ENCODE data around the gene ETFA. TPM values are rescaled to one million over a fixed set of nuclear protein-coding genes. Genes with fewer than 3 reads are reported as not detected.
A peak's percentile ranks its signal among the peaks of the same experiment; 100 is the strongest.

Gene ETFA
- total and polyA plus RNA-seq, 10 of the 15 experiments (the other 5 are each of a cell fraction or from before 2014, with no cell fraction given): 114 to 331 (median 152) TPM

DNA sequence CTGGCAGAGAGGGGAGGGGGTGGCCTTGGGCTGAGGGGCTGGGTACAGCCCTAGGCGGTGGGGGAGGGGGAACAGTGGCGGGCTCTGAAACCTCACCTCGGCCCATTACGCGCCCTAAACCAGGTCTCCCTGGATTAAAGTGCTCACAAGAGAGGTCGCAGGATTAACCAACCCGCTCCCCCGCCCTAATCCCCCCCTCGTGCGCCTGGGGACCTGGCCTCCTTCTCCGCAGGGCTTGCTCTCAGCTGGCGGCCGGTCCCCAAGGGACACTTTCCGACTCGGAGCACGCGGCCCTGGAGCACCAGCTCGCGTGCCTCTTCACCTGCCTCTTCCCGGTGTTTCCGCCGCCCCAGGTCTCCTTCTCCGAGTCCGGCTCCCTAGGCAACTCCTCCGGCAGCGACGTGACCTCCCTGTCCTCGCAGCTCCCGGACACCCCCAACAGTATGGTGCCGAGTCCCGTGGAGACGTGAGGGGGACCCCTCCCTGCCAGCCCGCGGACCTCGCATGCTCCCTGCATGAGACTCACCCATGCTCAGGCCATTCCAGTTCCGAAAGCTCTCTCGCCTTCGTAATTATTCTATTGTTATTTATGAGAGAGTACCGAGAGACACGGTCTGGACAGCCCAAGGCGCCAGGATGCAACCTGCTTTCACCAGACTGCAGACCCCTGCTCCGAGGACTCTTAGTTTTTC, 30.2 kb upstream of the ETFA start:
- RAD21 ChIA-PET (ENCODE audit: unreplicated experiment): no interaction called here
- BruUV-seq (replicated peaks): no TSS peak
- CTCF ChIA-PET: no interaction called here
- H3K4me1 ChIP-seq (ENCODE audit: control insufficient read depth, insufficient read depth, low read length): peaks cover 32% of the 10 kb centered on the region
- intact Hi-C loops (cut with micrococcal nuclease; ENCODE audit: unreplicated experiment) (no loop called here), in situ Hi-C loops (cut with MboI) (no loop called here)
- no peak overlapping the region for H3K9ac ChIP-seq (ENCODE audit: control insufficient read depth, insufficient read depth, low read length)
- H3K36me3 ChIP-seq (ENCODE audit: control insufficient read depth in 2 of 2, insufficient read depth in 2 of 2, low read length in 1 of 2): no peaks in the 10 kb centered on the region
- no peaks in the 10 kb centered on the region; the same call in 1 of the 2 replicates for H3K79me2 ChIP-seq (ENCODE audit: control insufficient read depth, insufficient read depth, low read length)
- no peak for ATAC-seq
- TF ChIP-seq EZH2 (IDR thresholded peaks at IDR 0.05; ENCODE audit: borderline replicate concordance, control insufficient read depth, low read depth, low read length) (no peak), RUNX3 (IDR thresholded peaks at IDR 0.05; ENCODE audit: low read length) (no peak), BACH1 (IDR thresholded peaks at IDR 0.05; ENCODE audit: borderline replicate concordance) (no peak), NR2F1 (conservative IDR thresholded peaks at IDR 0.05) (no peak)
- TF ChIP-seq, protein P1, sequence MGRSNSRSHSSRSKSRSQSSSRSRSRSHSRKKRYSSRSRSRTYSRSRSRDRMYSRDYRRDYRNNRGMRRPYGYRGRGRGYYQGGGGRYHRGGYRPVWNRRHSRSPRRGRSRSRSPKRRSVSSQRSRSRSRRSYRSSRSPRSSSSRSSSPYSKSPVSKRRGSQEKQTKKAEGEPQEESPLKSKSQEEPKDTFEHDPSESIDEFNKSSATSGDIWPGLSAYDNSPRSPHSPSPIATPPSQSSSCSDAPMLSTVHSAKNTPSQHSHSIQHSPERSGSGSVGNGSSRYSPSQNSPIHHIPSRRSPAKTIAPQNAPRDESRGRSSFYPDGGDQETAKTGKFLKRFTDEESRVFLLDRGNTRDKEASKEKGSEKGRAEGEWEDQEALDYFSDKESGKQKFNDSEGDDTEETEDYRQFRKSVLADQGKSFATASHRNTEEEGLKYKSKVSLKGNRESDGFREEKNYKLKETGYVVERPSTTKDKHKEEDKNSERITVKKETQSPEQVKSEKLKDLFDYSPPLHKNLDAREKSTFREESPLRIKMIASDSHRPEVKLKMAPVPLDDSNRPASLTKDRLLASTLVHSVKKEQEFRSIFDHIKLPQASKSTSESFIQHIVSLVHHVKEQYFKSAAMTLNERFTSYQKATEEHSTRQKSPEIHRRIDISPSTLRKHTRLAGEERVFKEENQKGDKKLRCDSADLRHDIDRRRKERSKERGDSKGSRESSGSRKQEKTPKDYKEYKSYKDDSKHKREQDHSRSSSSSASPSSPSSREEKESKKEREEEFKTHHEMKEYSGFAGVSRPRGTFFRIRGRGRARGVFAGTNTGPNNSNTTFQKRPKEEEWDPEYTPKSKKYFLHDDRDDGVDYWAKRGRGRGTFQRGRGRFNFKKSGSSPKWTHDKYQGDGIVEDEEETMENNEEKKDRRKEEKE (IDR thresholded peaks at IDR 0.05): no peak
- POLR2A ChIA-PET: no interaction called here
- no peaks in the 10 kb centered on the region; the same call in 1 of the 3 replicates for H3K9me3 ChIP-seq (replicated peaks; ENCODE audit: control insufficient read depth, insufficient read depth, low read length)
- no peak overlapping the region for H3K27ac ChIP-seq (ENCODE audit: control insufficient read depth, insufficient read depth)
- no peaks in the 10 kb centered on the region for H4K20me1 ChIP-seq (ENCODE audit: control insufficient read depth, insufficient read depth)
- 45% methylated on average over 42 of the region's 42 CpGs for WGBS (ENCODE audit: insufficient coverage, insufficient replicate concordance, low lambda C conversion rate, missing lambda C conversion rate)
- H3K27me3 ChIP-seq (replicated peaks in 1 of 2; ENCODE audit: control insufficient read depth in 2 of 2, insufficient read depth in 2 of 2, low read length in 1 of 2): peaks cover 33 to 36% of the 10 kb centered on the region in 2 experiments
- H2AFZ ChIP-seq (ENCODE audit: control insufficient read depth, low read depth, low read length): peak overlapping the region; percentile 73; the same call in 1 of the 2 replicates
- H3K4me2 ChIP-seq (ENCODE audit: control insufficient read depth, insufficient read depth): peak overlapping the region; percentile 96; the same call in 1 of the 2 replicates
- SMC1A ChIA-PET (ENCODE audit: uncharacterized antibody, unreplicated experiment): no interaction called here
- no peak for DNase-seq (ENCODE audit: low read depth, low spot score)
- FAIRE-seq: no peak
- H3K4me3 ChIP-seq: no peak overlapping the region

All from GM12878 (cell line).